Activated CD4-positive, alpha-beta T cell treated with anti-CD3 and anti-CD28 coated beads, Interleukin-2, amount 50 U/mL, for 16 hours (primary cell): ENCODE data around the gene PRDM10.
"Not testable (repeated sequence)": the region's sequence is repeated elsewhere in the genome, so short reads cannot be mapped to it uniquely, and the experiment has no call there.

Experiments
- DNase-seq: peaks from one replicate; pipeline ENCODE4 v3.0.0-alpha.2; 2020

Gene PRDM10

GRCh38 chr11:129973068-129973467 is 29.6 kb downstream of the PRDM10 start:
- no peak for DNase-seq

- no peak for DNase-seq
Observed at GRCh38 chr11:129972611-129973010, 30.0 kb downstream of the PRDM10 start.

GRCh38 chr11:129971856-129972255 is 30.8 kb downstream of the PRDM10 start:
- not testable (repeated sequence) for DNase-seq

- DNase-seq = no peak
Observed at GRCh38 chr11:129969920-129970319, 32.7 kb downstream of the PRDM10 start.

- no peak for DNase-seq
Observed at GRCh38 chr11:129968591-129969419, 33.8 kb downstream of the PRDM10 start.

- DNase-seq = no peak
Observed at GRCh38 chr11:129967996-129968395, 34.6 kb downstream of the PRDM10 start.

GRCh38 chr11:129965248-129965647 is 37.4 kb downstream of the PRDM10 start:
- no peak for DNase-seq

- DNase-seq = peak; percentile 77
Observed at GRCh38 chr11:129960216-129961214, 42.1 kb downstream of the PRDM10 start.

GRCh38 chr11:129959687-129960086 is 42.9 kb downstream of the PRDM10 start:
- no peak for DNase-seq

- DNase-seq = no peak
Observed at GRCh38 chr11:129955282-129955681, 47.4 kb downstream of the PRDM10 start.

GRCh38 chr11:129954703-129955102 is 47.9 kb downstream of the PRDM10 start:
- not testable (repeated sequence) for DNase-seq

- no peak for DNase-seq
Observed at GRCh38 chr11:129951866-129952262, 50.8 kb downstream of the PRDM10 start.

GRCh38 chr11:129951201-129951865 is 51.3 kb downstream of the PRDM10 start:
- no peak for DNase-seq

- DNase-seq = no peak
Observed at GRCh38 chr11:129950101-129951091, 52.2 kb downstream of the PRDM10 start.

GRCh38 chr11:129948926-129949466 is 53.6 kb downstream of the PRDM10 start:
- DNase-seq = no peak

- DNase-seq = no peak
Observed at GRCh38 chr11:129947474-129947873, 55.2 kb downstream of the PRDM10 start.

- DNase-seq = no peak
Observed at GRCh38 chr11:129946965-129947364, 55.7 kb downstream of the PRDM10 start.

GRCh38 chr11:129946256-129946655 is 56.4 kb downstream of the PRDM10 start:
- DNase-seq = no peak

- no peak for DNase-seq
Observed at GRCh38 chr11:129945373-129945772, 57.3 kb downstream of the PRDM10 start.

- no peak for DNase-seq
Observed at GRCh38 chr11:129944696-129945095, 57.9 kb downstream of the PRDM10 start.

GRCh38 chr11:129943036-129943435 is 59.6 kb downstream of the PRDM10 start:
- DNase-seq = no peak
